IMR-90 (cell line): Measurements from ENCODE around the gene AUH. TPM values are rescaled to one million over a fixed set of nuclear protein-coding genes. Genes with fewer than 3 reads are reported as not detected.

ENCODE experiments used
- ATAC-seq: fragments of 200-7000 bp; cut with Tn5 transposase; 2 replicates; pipeline ENCODE4 v1.9.1; 2020; ENCODE audit warnings: low read depth, mild to moderate bottlenecking, moderate library complexity
- BruUV-seq: library from RNA; stranded (reverse); fragments of 400-500 nt; replicated peaks from 2 replicates; lab custom pipeline; 2021; lab: Mats Ljungman, UMichigan
- CTCF ChIA-PET: fragments of 300-600 bp; formaldehyde crosslinking; extraction: SDS; loops from one replicate; lab custom pipeline; 2021; ENCODE audit warnings: antibody characterized with exemption; lab: Yijun Ruan, JAX
- POLR2A ChIA-PET: fragments of 300-600 bp; sonication (Branson Sonifier 250); formaldehyde crosslinking; loops from one replicate; lab custom pipeline; 2022; ENCODE audit warnings: antibody characterized with exemption; ENCODE audit not compliant: unreplicated experiment; lab: Charles Lee
- DNase-seq: peaks from one replicate; pipeline ENCODE4 v3.0.0; 2013
- H2AFZ ChIP-seq: replicated peaks from 2 replicates; pipeline ENCODE3; 2013; ENCODE audit warnings: low read length, mild to moderate bottlenecking; ENCODE audit not compliant: poor library complexity
- H2AK5ac ChIP-seq: 2 replicates; pipeline ENCODE4 v1.6.1; 2013; ENCODE audit warnings: low read depth, low read length, inconsistent platforms
- H2AK9ac ChIP-seq: replicated peaks from 2 replicates; pipeline ENCODE3; 2013; ENCODE audit warnings: mild to moderate bottlenecking, low read depth, low read length, moderate library complexity; ENCODE audit not compliant: poor library complexity
- H2BK120ac ChIP-seq: 2 replicates; pipeline ENCODE4 v1.6.1; 2013; ENCODE audit warnings: low read depth, low read length, inconsistent platforms
- H2BK15ac ChIP-seq: 3 replicates; pipeline ENCODE4 v1.6.1; 2013; ENCODE audit warnings: low read depth, low read length, inconsistent platforms
- H2BK20ac ChIP-seq: 2 replicates; pipeline ENCODE4 v1.6.1; 2013; ENCODE audit warnings: low read depth, mild to moderate bottlenecking, inconsistent platforms, low read length, moderate library complexity
- H2BK5ac ChIP-seq: 2 replicates; pipeline ENCODE4 v1.6.1; 2013; ENCODE audit warnings: mild to moderate bottlenecking, low read depth, low read length, inconsistent platforms; ENCODE audit not compliant: poor library complexity, severe bottlenecking
- H3K14ac ChIP-seq: replicated peaks from 2 replicates; pipeline ENCODE4 v1.6.1; 2013; ENCODE audit warnings: low read depth, low read length, inconsistent platforms
- H3K18ac ChIP-seq: 2 replicates; pipeline ENCODE4 v1.6.1; 2013; ENCODE audit warnings: low read depth, low read length, control low read depth
- H3K23ac ChIP-seq: 2 replicates; pipeline ENCODE4 v1.6.1; 2013; ENCODE audit warnings: low read depth, low read length, inconsistent platforms
- H3K27ac ChIP-seq: 2 replicates; pipeline ENCODE4 v1.5.1; 2013; ENCODE audit warnings: mild to moderate bottlenecking, control low read depth, low read length; ENCODE audit not compliant: insufficient read depth
- H3K27me3 ChIP-seq: 2 replicates; pipeline ENCODE4 v1.6.1; 2013; ENCODE audit warnings: low read length; ENCODE audit not compliant: control insufficient read depth, insufficient read depth
- H3K36me3 ChIP-seq: 2 replicates; pipeline ENCODE4 v1.6.1; 2013; ENCODE audit warnings: low read length, mixed read lengths; ENCODE audit not compliant: control insufficient read depth, insufficient read depth
- H3K4ac ChIP-seq: 2 replicates; pipeline ENCODE4 v1.6.1; 2013; ENCODE audit warnings: low read depth, low read length, inconsistent platforms
- H3K4me1 ChIP-seq: 2 replicates; pipeline ENCODE4 v1.6.1; 2013; ENCODE audit warnings: low read length, mixed read lengths; ENCODE audit not compliant: control insufficient read depth, insufficient read depth
- H3K4me2 ChIP-seq: 2 replicates; pipeline ENCODE4 v1.6.1; 2013; ENCODE audit warnings: low read depth, mild to moderate bottlenecking, control low read depth, low read length, moderate library complexity
- H3K4me3 ChIP-seq: 2 replicates; pipeline ENCODE4 v1.5.1; 2013; ENCODE audit warnings: low read depth, mild to moderate bottlenecking, control low read depth, low read length, moderate library complexity; ENCODE audit not compliant: insufficient read depth
- H3K56ac ChIP-seq: 2 replicates; pipeline ENCODE4 v1.6.1; 2013; ENCODE audit warnings: low read length, inconsistent platforms; ENCODE audit not compliant: insufficient read depth; ENCODE audit errors: extremely low read depth
- H3K79me1 ChIP-seq, 2 experiments: 2 replicates each; pipeline ENCODE4 v1.6.1; 2013; ENCODE audit warnings: low read length in 2 of 2, inconsistent platforms in 1 of 2, low read depth in 1 of 2
- H3K9ac ChIP-seq: 2 replicates; pipeline ENCODE4 v1.6.1; 2013; ENCODE audit warnings: low read depth, low read length, control low read depth
- H3K9me1 ChIP-seq: 2 replicates; pipeline ENCODE4 v1.6.1; 2013; ENCODE audit warnings: low read length, inconsistent platforms; ENCODE audit not compliant: insufficient read depth
- H3K9me3 ChIP-seq: 2 replicates; pipeline ENCODE4 v1.6.1; 2013; ENCODE audit warnings: low read length; ENCODE audit not compliant: control insufficient read depth, insufficient read depth
- H4K20me1 ChIP-seq: 2 replicates; pipeline ENCODE4 v1.6.1; 2013; ENCODE audit warnings: low read length, inconsistent platforms; ENCODE audit not compliant: insufficient read depth
- H4K5ac ChIP-seq: 2 replicates; pipeline ENCODE4 v1.6.1; 2013; ENCODE audit warnings: mild to moderate bottlenecking, low read depth, low read length, control low read depth
- H4K8ac ChIP-seq, 2 experiments: 2 replicates each; pipeline ENCODE4 v1.6.1; 2013; ENCODE audit warnings: low read depth in 2 of 2, low read length in 2 of 2, control low read depth in 1 of 2, inconsistent platforms in 1 of 2
- H4K91ac ChIP-seq: 2 replicates; pipeline ENCODE4 v1.6.1; 2013; ENCODE audit warnings: low read depth, low read length, inconsistent platforms; ENCODE audit not compliant: insufficient read depth
- BHLHE40 ChIP-seq: fragments of 150-350 bp; IDR thresholded peaks from 2 replicates; pipeline ENCODE4 v1.6.1; 2016; ENCODE audit warnings: mild to moderate bottlenecking, low read depth, low read length
- CHD1 ChIP-seq: IDR thresholded peaks from 2 replicates; pipeline ENCODE4 v1.6.1; 2012; ENCODE audit warnings: low read depth, low read length, improper control_type of control experiment
- FOS ChIP-seq: fragments of 150-350 bp; IDR thresholded peaks from 2 replicates; pipeline ENCODE4 v1.6.1; 2016; ENCODE audit warnings: low read depth, low read length
- MAFK ChIP-seq: IDR thresholded peaks from 2 replicates; pipeline ENCODE4 v1.6.1; 2012; ENCODE audit warnings: low read depth, low read length, improper control_type of control experiment
- POLR2A ChIP-seq: IDR thresholded peaks from 2 replicates; pipeline ENCODE4 v1.6.1; 2012; ENCODE audit warnings: mild to moderate bottlenecking, low read depth, low read length
- RAD21 ChIP-seq: IDR thresholded peaks from 2 replicates; pipeline ENCODE4 v1.6.1; 2012; ENCODE audit warnings: low read length, improper control_type of control experiment
- RCOR1 ChIP-seq: IDR thresholded peaks from 2 replicates; pipeline ENCODE4 v1.6.1; 2012; ENCODE audit warnings: mild to moderate bottlenecking, low read length, improper control_type of control experiment; ENCODE audit not compliant: insufficient replicate concordance
- RFX5 ChIP-seq: IDR thresholded peaks from 2 replicates; pipeline ENCODE4 v1.8.0; 2012; ENCODE audit warnings: low read depth, mild to moderate bottlenecking, low read length, moderate library complexity
- SMC3 ChIP-seq: fragments of 150-350 bp; IDR thresholded peaks from 2 replicates; pipeline ENCODE4 v1.6.1; 2016; ENCODE audit warnings: low read depth, mild to moderate bottlenecking, antibody characterized with exemption, low read length, moderate library complexity
- WGBS, 2 experiments: methylation state at CpG; one replicate each; pipeline versions ENCODE4 v1.1.5 to v1.1.7; 2013; ENCODE audit warnings: missing lambda C conversion rate in 2 of 2; ENCODE audit not compliant: insufficient read length in 1 of 2; ENCODE audit errors: extremely low coverage in 2 of 2; 5-methylcytosine and 5-hydroxymethylcytosine counted together
- dilution Hi-C: fragments of 300-500 bp; cut with HindIII; formaldehyde crosslinking; loops from one replicate; pipeline ENCODE4 v1.14.3; 2018; ENCODE audit warnings: low sequenced_read_pairs; ENCODE audit not compliant: unreplicated experiment
- in situ Hi-C: fragments of 300-500 bp; cut with MboI; formaldehyde crosslinking; loops from 3 replicates; pipeline ENCODE4 v1.14.3; 2019; ENCODE audit warnings: low sequenced_read_pairs, inconsistent platforms, mixed read lengths
- intact Hi-C: fragments of 100-400 bp; cut with micrococcal nuclease; formaldehyde crosslinking; loops from 2 replicates; pipeline ENCODE4 v1.10.0; 2022
- polyA plus RNA-seq, 3 experiments: library from polyadenylated mRNA; depleted of rRNA; stranded (reverse); fragments of >200 nt; gene quantifications; 2 replicates each; pipeline ENCODE4 v1.2.3, GENCODE V29; 2012; ENCODE audit warnings: low replicate concordance in 1 of 3
- total RNA-seq: library from RNA; depleted of rRNA; stranded (reverse); fragments of >200 nt; gene quantifications from 2 replicates; pipeline ENCODE4 v1.2.3, GENCODE V29; 2012

Gene AUH
- total and polyA plus RNA-seq, 2 of the 4 experiments (the other 2 are of a cell fraction), result 5.9 to 8.1 TPM

DNA sequence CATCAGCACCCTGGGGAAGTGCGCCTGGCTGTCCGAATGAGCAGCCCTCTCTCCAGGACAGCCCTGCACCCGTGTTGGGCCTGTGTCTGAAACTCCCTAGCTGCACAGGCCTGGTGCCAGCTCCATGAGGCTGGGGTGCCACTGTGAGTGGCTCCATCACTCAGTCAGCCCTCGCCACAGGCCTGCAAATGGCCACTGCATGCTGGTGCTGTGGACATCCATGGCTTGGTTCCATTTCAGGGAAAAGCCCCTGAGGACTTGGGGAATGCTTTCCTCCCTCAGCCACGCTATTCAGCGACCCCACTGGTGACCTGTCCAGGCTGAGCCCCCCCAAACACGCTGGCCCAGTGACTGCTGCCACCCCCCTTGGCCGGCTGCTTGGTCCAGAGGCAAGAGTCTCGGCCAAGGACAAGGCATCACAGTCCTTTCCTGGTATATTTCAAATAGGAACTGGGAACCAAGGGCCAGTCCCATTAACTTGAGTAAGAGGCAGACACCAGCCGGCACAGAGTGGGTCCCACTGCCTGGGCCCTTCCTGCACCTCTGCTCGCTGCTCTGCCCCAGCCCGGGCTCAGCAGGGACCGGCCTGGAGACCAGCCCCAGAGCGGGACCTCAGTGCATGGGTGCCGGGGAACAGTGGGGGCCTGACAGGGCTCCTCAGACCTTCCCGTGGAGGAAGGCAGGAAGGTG is 181.3 kb downstream of the AUH start:
- ATAC-seq (no peak), DNase-seq (no peak)
- Histone ChIP-seq H4K20me1 (no peaks in the 10 kb centered on the region), H3K9me1 (peaks cover 14% of the 10 kb centered on the region), H2AK9ac (peak overlapping the region; percentile 93), H3K9ac (no peak overlapping the region; the same call in 1 of the 2 replicates), H3K79me1 (peaks cover 3 to 8% of the 10 kb centered on the region in 2 experiments; a peak in 2 of 4 replicates), H4K5ac (peak overlapping the region; percentile 78), H3K27ac (peak overlapping the region; percentile 52), H3K18ac (peak overlapping the region; percentile 48), H3K9me3 (no peaks in the 10 kb centered on the region), H3K27me3 (no peaks in the 10 kb centered on the region), H3K36me3 (no peaks in the 10 kb centered on the region), H3K4ac (peak overlapping the region; percentile 98), H3K4me3 (no peak overlapping the region), H2AFZ (peak overlapping the region; percentile 76), H2BK120ac (peak overlapping the region; percentile 98), H2BK20ac (peak overlapping the region; percentile 98), H2BK5ac (peak overlapping the region; percentile 98), H2BK15ac (peak overlapping the region; percentile 90; the same call in 2 of the 3 replicates), H3K23ac (peak overlapping the region; percentile 93), H2AK5ac (peak overlapping the region; percentile 99), H3K4me1 (peaks cover 10% of the 10 kb centered on the region), H3K14ac (peak overlapping the region; percentile 91), H4K91ac (peak overlapping the region; percentile 98), H3K4me2 (no peak overlapping the region), H3K56ac (peak overlapping the region; percentile 71), H4K8ac (peak overlapping the region; percentile 88 to 91)
- 96% methylated on average over 4 of the region's 16 CpGs; no CpG with 5 or more reads in 1 of the 2 experiments for WGBS, 2 experiments
- ChIA-PET POLR2A (no interaction called here), CTCF (no interaction called here)
- BruUV-seq, result no TSS peak
- dilution Hi-C loops, result no loop called here
- intact Hi-C loops, result no loop called here
- in situ Hi-C loops, result no loop called here
- TF ChIP-seq CHD1, result no peak
- TF ChIP-seq SMC3, result no peak
- no peak for TF ChIP-seq RAD21
- TF ChIP-seq FOS, result no peak
- no peak for TF ChIP-seq BHLHE40
- TF ChIP-seq RFX5, result no peak
- TF ChIP-seq RCOR1, result no peak
- TF ChIP-seq POLR2A, result no peak
- no peak for TF ChIP-seq MAFK
